Measurements from ENCODE around the gene ACTA2. TPM values are rescaled to one million over a fixed set of nuclear protein-coding genes. Genes with fewer than 3 reads are reported as not detected.

ACTA2 gene
- polyA plus RNA-seq, 1 donor from 2014 or later = 9.4 TPM

DNA sequence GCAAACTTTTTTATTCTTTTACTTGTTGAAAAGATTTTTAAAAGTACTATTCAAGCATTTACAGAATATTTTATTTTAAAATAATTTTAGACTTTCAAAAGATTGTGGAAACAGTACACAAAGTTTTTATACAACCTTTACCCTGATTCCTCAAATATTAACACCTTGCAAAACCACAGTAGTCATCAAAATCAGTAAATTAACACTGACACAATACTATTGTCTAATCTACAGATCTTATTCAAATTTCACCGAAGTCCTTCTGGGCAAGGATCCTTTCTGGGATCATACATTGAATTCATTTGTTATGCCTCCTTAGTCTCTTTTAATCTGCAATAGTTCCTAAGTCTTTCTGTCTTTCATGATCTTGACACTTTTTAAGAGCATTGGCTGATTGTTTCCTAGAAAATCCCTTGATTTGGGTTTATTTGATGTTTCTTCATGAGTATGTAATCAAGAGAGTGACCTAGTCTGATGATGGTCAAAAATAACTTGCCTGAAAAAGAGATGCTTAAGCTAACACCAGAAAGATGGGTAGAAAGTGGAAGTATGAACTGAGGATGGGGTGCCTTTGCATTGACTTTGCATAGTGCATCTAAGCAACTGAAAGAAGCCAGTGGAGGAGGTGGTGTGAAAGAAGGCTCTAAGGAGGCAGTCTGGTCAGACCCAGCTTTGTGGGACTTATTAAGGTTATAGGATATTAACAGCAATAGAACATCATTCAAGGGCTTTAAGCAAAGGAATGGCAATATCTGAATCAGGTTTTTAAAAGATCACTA lies 62.8 kb downstream of the ACTA2 start:
- Mint-ChIP-seq H3K4me3 (peak overlapping the region; percentile 0 to 76 (median 52)), H3K9me3 (no peaks in the 10 kb centered on the region)

GRCh38 chr10:88888810-88889445 lies 63.6 kb downstream of the ACTA2 start:
- Mint-ChIP-seq H3K9me3 (no peaks in the 10 kb centered on the region), H3K27me3 (no peaks in the 10 kb centered on the region), H3K4me3 (peak overlapping the region in 3 of 4 donors; percentile 60 to 85 (median 74)), H3K4me1 (peaks cover 38 to 71% (median 48%) of the 10 kb centered on the region in 3 donors), H3K36me3 (peaks cover 3% of the 10 kb centered on the region), H3K27ac (peak overlapping the region in 2 of 3 donors; percentile 41 to 65)

More for the DNA sequence above, 62.8 kb downstream of the ACTA2 start:
- H3K27ac Mint-ChIP-seq = peak overlapping the region in 2 of 3 donors; percentile 27 to 73
- no peaks in the 10 kb centered on the region for H3K27me3 Mint-ChIP-seq
- peaks cover 3% of the 10 kb centered on the region for H3K36me3 Mint-ChIP-seq
- peaks cover 31 to 63% (median 45%) of the 10 kb centered on the region in 3 donors for H3K4me1 Mint-ChIP-seq

DNA sequence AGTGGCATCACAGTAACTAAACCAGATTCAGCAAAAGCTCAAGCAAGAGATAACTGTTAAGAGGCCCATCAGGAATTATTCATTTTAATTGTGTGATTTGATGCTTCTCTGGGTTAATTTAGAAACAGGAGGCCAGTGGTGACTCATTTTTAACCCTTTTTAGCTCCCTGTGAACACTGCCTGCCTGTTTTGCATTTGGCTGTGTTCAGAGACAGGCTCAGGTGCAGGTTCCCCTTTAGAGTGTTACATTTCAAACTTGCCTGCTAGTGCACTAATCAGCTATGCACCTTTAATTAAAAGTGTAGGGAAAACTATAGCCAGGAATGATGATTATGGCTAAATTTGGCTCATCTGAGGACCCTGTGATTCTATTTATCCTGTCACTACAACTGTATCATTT lies 66.0 kb downstream of the ACTA2 start:
- Mint-ChIP-seq H3K36me3 (peaks cover 7% of the 10 kb centered on the region), H3K27me3 (no peaks in the 10 kb centered on the region), H3K9me3 (no peaks in the 10 kb centered on the region), H3K4me3 (peak overlapping the region; percentile 60 to 89 (median 69)), H3K4me1 (peaks cover 55 to 81% (median 57%) of the 10 kb centered on the region in 3 donors), H3K27ac (peak overlapping the region; percentile 41 to 79 (median 65))

Other genes with a start within 250 kb of the ACTA2 start
- not detected for gene LIPK, start 246.5 kb downstream of the ACTA2 start, polyA plus RNA-seq
- gene LIPN, start 192.8 kb downstream of the ACTA2 start, polyA plus RNA-seq = 0.31 TPM
- not detected for gene LIPM, start 150.0 kb downstream of the ACTA2 start, polyA plus RNA-seq
- gene ANKRD22, start 100.9 kb downstream of the ACTA2 start, polyA plus RNA-seq = not detected
- gene STAMBPL1, start 72.5 kb downstream of the ACTA2 start, polyA plus RNA-seq = 19.0 TPM
- gene FAS, start 38.0 kb upstream of the ACTA2 start, polyA plus RNA-seq = 11.1 TPM

Data from IgD-negative memory B cell (primary cell).